Vagina (tissue), 2 donors: ENCODE data around the gene ABLIM1.

Experiments
- POLR2A ChIP-seq, 2 donors: fragments of 450-650 bp; IDR thresholded peaks; one replicate each; pipeline ENCODE4 v1.6.1; 2017; ENCODE audit warnings: antibody characterized with exemption in 2 of 2, mild to moderate bottlenecking in 2 of 2, moderate library complexity in 2 of 2
- TF ChIP-seq, protein P1 (sequence below), 3 experiments: fragments of 450-650 bp in 2 of 3; fragments of 200-600 bp in 1 of 3; sonication (generic) in 1 of 3; IDR thresholded peaks; one replicate each; pipeline ENCODE4 v1.5.1; 2017 to 2019; ENCODE audit warnings: antibody characterized with exemption in 3 of 3, mild to moderate bottlenecking in 2 of 3, moderate library complexity in 2 of 3

DNA sequence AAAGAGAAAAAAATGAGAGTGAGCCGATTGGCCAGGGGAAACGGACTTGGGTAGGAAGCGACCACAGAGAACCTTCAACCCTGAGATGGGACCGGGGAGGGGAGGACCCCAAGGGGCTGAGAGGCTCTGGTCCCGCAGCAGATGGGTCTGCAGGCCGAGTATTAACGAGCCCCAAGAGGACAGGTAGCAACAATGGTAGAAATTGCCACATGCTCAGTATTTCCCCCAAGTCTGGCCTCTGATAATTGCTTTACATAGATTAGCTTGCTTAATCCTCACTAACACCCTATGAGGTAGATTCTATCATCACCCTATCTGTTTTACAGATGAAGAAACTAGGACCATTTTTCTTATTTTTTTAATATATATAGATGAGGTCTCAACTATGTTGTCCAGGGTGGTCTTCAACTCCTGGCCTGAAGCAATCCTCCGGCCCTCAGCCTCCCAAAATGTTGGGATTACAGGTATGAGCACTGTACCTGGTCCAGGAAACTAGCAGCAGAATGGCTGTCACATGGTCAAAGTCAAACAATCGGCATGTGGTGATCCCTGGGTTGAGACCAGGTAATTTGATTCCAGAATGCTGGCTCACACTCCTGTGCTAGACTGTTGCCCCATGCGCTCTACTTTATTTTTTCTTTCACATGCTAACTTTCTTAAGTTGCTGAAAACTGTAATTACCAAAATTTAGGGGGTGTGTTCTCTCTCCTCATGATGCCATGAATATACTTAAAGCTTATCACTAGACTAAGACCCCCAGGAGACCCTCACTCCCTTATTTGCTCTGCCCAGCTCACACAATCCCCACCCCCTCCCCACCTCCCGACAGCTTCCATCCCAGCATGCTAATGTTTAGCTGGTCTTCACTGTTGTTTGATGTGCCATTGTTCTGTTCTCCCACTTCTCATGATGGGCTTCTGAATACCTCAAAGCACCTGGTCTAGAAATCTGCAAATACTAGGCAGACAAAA is 185.9 kb downstream of the ABLIM1 start:
- TF ChIP-seq, protein P1, sequence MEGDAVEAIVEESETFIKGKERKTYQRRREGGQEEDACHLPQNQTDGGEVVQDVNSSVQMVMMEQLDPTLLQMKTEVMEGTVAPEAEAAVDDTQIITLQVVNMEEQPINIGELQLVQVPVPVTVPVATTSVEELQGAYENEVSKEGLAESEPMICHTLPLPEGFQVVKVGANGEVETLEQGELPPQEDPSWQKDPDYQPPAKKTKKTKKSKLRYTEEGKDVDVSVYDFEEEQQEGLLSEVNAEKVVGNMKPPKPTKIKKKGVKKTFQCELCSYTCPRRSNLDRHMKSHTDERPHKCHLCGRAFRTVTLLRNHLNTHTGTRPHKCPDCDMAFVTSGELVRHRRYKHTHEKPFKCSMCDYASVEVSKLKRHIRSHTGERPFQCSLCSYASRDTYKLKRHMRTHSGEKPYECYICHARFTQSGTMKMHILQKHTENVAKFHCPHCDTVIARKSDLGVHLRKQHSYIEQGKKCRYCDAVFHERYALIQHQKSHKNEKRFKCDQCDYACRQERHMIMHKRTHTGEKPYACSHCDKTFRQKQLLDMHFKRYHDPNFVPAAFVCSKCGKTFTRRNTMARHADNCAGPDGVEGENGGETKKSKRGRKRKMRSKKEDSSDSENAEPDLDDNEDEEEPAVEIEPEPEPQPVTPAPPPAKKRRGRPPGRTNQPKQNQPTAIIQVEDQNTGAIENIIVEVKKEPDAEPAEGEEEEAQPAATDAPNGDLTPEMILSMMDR (IDR thresholded peaks at IDR 0.05): no peak
- TF ChIP-seq POLR2A (IDR thresholded peaks at IDR 0.05): no peak
